ENCODE measurements around the gene PBRM1. TPM values are rescaled to one million over a fixed set of nuclear protein-coding genes. Genes with fewer than 3 reads are reported as not detected.

Gene PBRM1
- total RNA-seq, 2 experiments from 2014 or later, result 83.2 to 91.8 TPM

GRCh38 chr3:52555056-52555455 lies 130.7 kb downstream of the PBRM1 start:
- ATAC-seq, result no peak
- ChIA-PET POLR2A (no interaction called here), CTCF (no interaction called here)
- no peak overlapping the region for H3K27ac Mint-ChIP-seq
- H3K36me3 Mint-ChIP-seq (ENCODE audit: low read depth), result peaks cover 49% of the 10 kb centered on the region
- H3K9me3 Mint-ChIP-seq (ENCODE audit: insufficient read depth), result no peaks in the 10 kb centered on the region
- H3K4me3 Mint-ChIP-seq, result no peak overlapping the region
- H3K4me1 Mint-ChIP-seq (ENCODE audit: low read depth), result no peaks in the 10 kb centered on the region
- no peaks in the 10 kb centered on the region for H3K27me3 Mint-ChIP-seq (ENCODE audit: low read depth)
- no peak for DNase-seq

- H3K4me3 Mint-ChIP-seq, result no peak overlapping the region
- H3K27me3 Mint-ChIP-seq (ENCODE audit: low read depth), result no peaks in the 10 kb centered on the region
- DNase-seq, result no peak
- ChIA-PET CTCF (no interaction called here), POLR2A (no interaction called here)
- no peak overlapping the region for H3K27ac Mint-ChIP-seq
- H3K4me1 Mint-ChIP-seq (ENCODE audit: low read depth), result no peaks in the 10 kb centered on the region
- peaks cover 43% of the 10 kb centered on the region for H3K36me3 Mint-ChIP-seq (ENCODE audit: low read depth)
- ATAC-seq, result no peak
- H3K9me3 Mint-ChIP-seq (ENCODE audit: insufficient read depth), result no peaks in the 10 kb centered on the region
These were observed 131.5 kb downstream of the PBRM1 start for GRCh38 chr3:52554026-52554755.

- peaks cover 39% of the 10 kb centered on the region for H3K36me3 Mint-ChIP-seq (ENCODE audit: low read depth)
- peaks cover 8% of the 10 kb centered on the region for H3K4me1 Mint-ChIP-seq (ENCODE audit: low read depth)
- ATAC-seq (no peak), DNase-seq (no peak)
- H3K9me3 Mint-ChIP-seq (ENCODE audit: insufficient read depth), result no peaks in the 10 kb centered on the region
- CTCF ChIA-PET, result interaction anchor here (3.5 kb wide), 1 partner anchor 10 kb away, joined by 15 read pairs; no protein-coding TSS in a partner anchor
- no peaks in the 10 kb centered on the region for H3K27me3 Mint-ChIP-seq (ENCODE audit: low read depth)
- H3K4me3 Mint-ChIP-seq, result no peak overlapping the region
- POLR2A ChIA-PET, result no interaction called here
- H3K27ac Mint-ChIP-seq, result no peak overlapping the region
These were observed 133.6 kb downstream of the PBRM1 start for GRCh38 chr3:52552089-52552488.

- Mint-ChIP-seq H3K9me3 (ENCODE audit: insufficient read depth) (no peaks in the 10 kb centered on the region), H3K36me3 (ENCODE audit: low read depth) (peaks cover 38% of the 10 kb centered on the region), H3K27me3 (ENCODE audit: low read depth) (no peaks in the 10 kb centered on the region), H3K4me1 (ENCODE audit: low read depth) (peaks cover 8% of the 10 kb centered on the region), H3K27ac (no peak overlapping the region), H3K4me3 (no peak overlapping the region)
- ATAC-seq (no peak), DNase-seq (no peak)
- POLR2A ChIA-PET, result no interaction called here
- CTCF ChIA-PET, result interaction anchor here (3.5 kb wide), 1 partner anchor 9 kb away, joined by 15 read pairs; no protein-coding TSS in a partner anchor
These were observed 134.6 kb downstream of the PBRM1 start for GRCh38 chr3:52551118-52551517.

GRCh38 chr3:52547143-52547542 lies 138.6 kb downstream of the PBRM1 start:
- Mint-ChIP-seq H3K9me3 (ENCODE audit: insufficient read depth) (no peaks in the 10 kb centered on the region), H3K4me3 (no peak overlapping the region), H3K4me1 (ENCODE audit: low read depth) (peaks cover 8% of the 10 kb centered on the region), H3K27ac (no peak overlapping the region), H3K27me3 (ENCODE audit: low read depth) (no peaks in the 10 kb centered on the region), H3K36me3 (ENCODE audit: low read depth) (peaks cover 34% of the 10 kb centered on the region)
- CTCF ChIA-PET, result no interaction called here
- POLR2A ChIA-PET, result no interaction called here
- ATAC-seq (no peak), DNase-seq (no peak)

DNA sequence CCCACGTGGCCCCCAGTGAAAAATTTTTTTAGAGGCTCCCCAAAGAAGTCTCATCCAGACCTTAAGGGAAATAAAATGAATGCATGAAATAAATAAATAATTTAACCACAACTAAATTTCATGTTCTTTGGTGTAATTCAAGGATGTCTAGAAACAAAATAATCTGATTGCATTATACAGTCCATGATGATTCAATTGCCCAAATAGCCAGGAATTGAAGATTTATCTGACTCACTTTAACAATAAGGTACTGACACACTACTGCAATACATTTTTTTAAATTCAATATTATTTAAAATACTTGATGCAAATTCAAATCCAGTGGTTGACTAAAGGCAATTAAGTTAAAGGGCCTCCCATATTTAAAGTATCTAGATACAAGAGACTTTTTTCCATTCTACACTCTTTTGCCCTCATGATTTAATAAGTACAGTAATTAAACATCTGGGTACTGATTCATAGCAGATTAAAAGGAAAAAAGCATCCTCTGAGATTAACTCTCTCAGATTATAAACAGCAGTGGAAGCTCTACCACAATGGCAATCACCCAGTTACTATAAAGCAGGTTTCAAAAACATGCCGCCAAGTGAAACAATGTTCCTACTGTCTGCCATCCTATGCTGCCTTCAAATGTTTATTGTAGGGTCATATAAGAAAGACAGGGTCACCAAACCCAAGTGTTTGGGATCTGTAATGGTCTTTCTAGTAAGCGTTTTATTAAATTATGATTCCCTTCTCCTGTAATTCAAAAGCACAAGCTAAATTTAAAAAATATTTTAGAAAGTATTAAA lies 139.4 kb downstream of the PBRM1 start:
- no peak overlapping the region for H3K27ac Mint-ChIP-seq
- H3K4me3 Mint-ChIP-seq, result no peak overlapping the region
- H3K27me3 Mint-ChIP-seq (ENCODE audit: low read depth), result no peaks in the 10 kb centered on the region
- ATAC-seq (no peak), DNase-seq (no peak)
- H3K9me3 Mint-ChIP-seq (ENCODE audit: insufficient read depth), result no peaks in the 10 kb centered on the region
- POLR2A ChIA-PET, result no interaction called here
- CTCF ChIA-PET, result no interaction called here
- peaks cover 10% of the 10 kb centered on the region for H3K4me1 Mint-ChIP-seq (ENCODE audit: low read depth)
- H3K36me3 Mint-ChIP-seq (ENCODE audit: low read depth), result peaks cover 40% of the 10 kb centered on the region

GRCh38 chr3:52544937-52545336 lies 140.8 kb downstream of the PBRM1 start:
- no peak overlapping the region for H3K4me3 Mint-ChIP-seq
- no peak for ATAC-seq
- no peak overlapping the region for H3K27ac Mint-ChIP-seq

GRCh38 chr3:52541050-52541449 lies 144.7 kb downstream of the PBRM1 start:
- DNase-seq, result no peak
- H3K4me3 Mint-ChIP-seq, result no peak overlapping the region
- POLR2A ChIA-PET, result no interaction called here
- peaks cover 33% of the 10 kb centered on the region for H3K4me1 Mint-ChIP-seq (ENCODE audit: low read depth)
- CTCF ChIA-PET, result interaction anchor here (0.7 to 3.1 kb wide), 2 partner anchors 11 to 129 kb away, joined by 5 to 15 read pairs; no protein-coding TSS in a partner anchor
- H3K27me3 Mint-ChIP-seq (ENCODE audit: low read depth), result no peaks in the 10 kb centered on the region
- no peak for ATAC-seq
- peaks cover 44% of the 10 kb centered on the region for H3K36me3 Mint-ChIP-seq (ENCODE audit: low read depth)
- H3K9me3 Mint-ChIP-seq (ENCODE audit: insufficient read depth), result no peaks in the 10 kb centered on the region
- peak overlapping the region; percentile 18 for H3K27ac Mint-ChIP-seq

More at GRCh38 chr3:52544937-52545336, 140.8 kb downstream of the PBRM1 start:
- H3K4me1 Mint-ChIP-seq (ENCODE audit: low read depth), result peaks cover 16% of the 10 kb centered on the region
- ChIA-PET CTCF (interaction anchor here (0.5 to 1.1 kb wide), 2 partner anchors 8 to 18 kb away, joined by 3 read pairs; no protein-coding TSS in a partner anchor), POLR2A (interaction anchor here (0.6 kb wide), 1 partner anchor 13 kb away, joined by 4 read pairs; no protein-coding TSS in a partner anchor)
- H3K9me3 Mint-ChIP-seq (ENCODE audit: insufficient read depth), result no peaks in the 10 kb centered on the region
- DNase-seq, result no peak
- H3K27me3 Mint-ChIP-seq (ENCODE audit: low read depth), result no peaks in the 10 kb centered on the region
- H3K36me3 Mint-ChIP-seq (ENCODE audit: low read depth), result peaks cover 42% of the 10 kb centered on the region

GRCh38 chr3:52539010-52539653 lies 146.6 kb downstream of the PBRM1 start:
- peak overlapping the region; percentile 19 for H3K4me3 Mint-ChIP-seq
- ChIA-PET CTCF (no interaction called here), POLR2A (no interaction called here)
- H3K27me3 Mint-ChIP-seq (ENCODE audit: low read depth), result no peaks in the 10 kb centered on the region
- ATAC-seq (no peak), DNase-seq (no peak)
- H3K9me3 Mint-ChIP-seq (ENCODE audit: insufficient read depth), result no peaks in the 10 kb centered on the region
- H3K4me1 Mint-ChIP-seq (ENCODE audit: low read depth), result peaks cover 50% of the 10 kb centered on the region
- peaks cover 37% of the 10 kb centered on the region for H3K36me3 Mint-ChIP-seq (ENCODE audit: low read depth)
- peak overlapping the region; percentile 66 for H3K27ac Mint-ChIP-seq

GRCh38 chr3:52537726-52538421 lies 147.8 kb downstream of the PBRM1 start:
- H3K9me3 Mint-ChIP-seq (ENCODE audit: insufficient read depth), result no peaks in the 10 kb centered on the region
- H3K27ac Mint-ChIP-seq, result peak overlapping the region; percentile 97
- H3K27me3 Mint-ChIP-seq (ENCODE audit: low read depth), result no peaks in the 10 kb centered on the region
- POLR2A ChIA-PET, result interaction anchor here (0.6 to 0.9 kb wide), 3 partner anchors 71 to 147 kb away, joined by 3 read pairs; no protein-coding TSS in a partner anchor
- DNase-seq (no peak), ATAC-seq (no peak)
- peaks cover 50% of the 10 kb centered on the region for H3K4me1 Mint-ChIP-seq (ENCODE audit: low read depth)
- H3K36me3 Mint-ChIP-seq (ENCODE audit: low read depth), result peaks cover 33% of the 10 kb centered on the region
- CTCF ChIA-PET, result no interaction called here
- peak overlapping the region; percentile 97 for H3K4me3 Mint-ChIP-seq

GRCh38 chr3:52537165-52537620 lies 148.5 kb downstream of the PBRM1 start:
- ATAC-seq (no peak), DNase-seq (no peak)
- H3K36me3 Mint-ChIP-seq (ENCODE audit: low read depth), result peaks cover 33% of the 10 kb centered on the region
- CTCF ChIA-PET, result no interaction called here
- POLR2A ChIA-PET, result interaction anchor here (0.6 to 0.9 kb wide), 3 partner anchors 72 to 148 kb away, joined by 3 read pairs; no protein-coding TSS in a partner anchor
- H3K4me1 Mint-ChIP-seq (ENCODE audit: low read depth), result peaks cover 55% of the 10 kb centered on the region
- H3K9me3 Mint-ChIP-seq (ENCODE audit: insufficient read depth), result no peaks in the 10 kb centered on the region
- peak overlapping the region; percentile 97 for H3K4me3 Mint-ChIP-seq
- H3K27ac Mint-ChIP-seq, result peak overlapping the region; percentile 97
- H3K27me3 Mint-ChIP-seq (ENCODE audit: low read depth), result no peaks in the 10 kb centered on the region
